GM12878 (cell line): ENCODE results near the gene INSRR.

Experiments
- CTCF ChIP-seq, 3 experiments: IDR thresholded peaks in 2 of 3; conservative IDR thresholded peaks in 1 of 3; 2 replicates each; pipeline ENCODE4 v1.5.1; 2011; ENCODE audit warnings: low read depth in 3 of 3, low read length in 3 of 3, mild to moderate bottlenecking in 3 of 3, control low read depth in 2 of 3, moderate library complexity in 2 of 3, inconsistent platforms in 1 of 3, mixed read lengths in 1 of 3; ENCODE audit not compliant: control insufficient read depth in 2 of 3, insufficient read depth in 1 of 3; ENCODE audit errors: extremely low read depth in 1 of 3
- EP300 ChIP-seq, 2 experiments: fragments of 150-350 bp in 1 of 2; IDR thresholded peaks; 2 replicates each; pipeline ENCODE4 v1.6.1; 2011 to 2012; ENCODE audit warnings: low read depth in 2 of 2, low read length in 2 of 2, borderline replicate concordance in 1 of 2, improper control_type of control experiment in 1 of 2, inconsistent platforms in 1 of 2; ENCODE audit not compliant: control insufficient read depth in 1 of 2
- ETV6 ChIP-seq, 2 experiments: fragments of 450-650 bp in 1 of 2; IDR thresholded peaks in 1 of 2; conservative IDR thresholded peaks in 1 of 2; 2 replicates each; pipeline ENCODE4 v1.6.1; 2014; ENCODE audit warnings: antibody characterized with exemption in 1 of 2, borderline replicate concordance in 1 of 2, low read depth in 1 of 2, mild to moderate bottlenecking in 1 of 2, moderate library complexity in 1 of 2
- POLR2A ChIP-seq: IDR thresholded peaks from 2 replicates; pipeline ENCODE4 v1.6.1; 2011; ENCODE audit warnings: low read depth, mild to moderate bottlenecking, low read length

- TF ChIP-seq CTCF (IDR thresholded peaks at IDR 0.05 in 2 of 3, conservative IDR thresholded peaks at IDR 0.05 in 1 of 3; ENCODE audit: control insufficient read depth in 2 of 3, extremely low read depth in 1 of 3, insufficient read depth in 1 of 3, low read depth in 3 of 3, low read length in 3 of 3), result no peak
- no peak for TF ChIP-seq EP300 (IDR thresholded peaks at IDR 0.05; ENCODE audit: borderline replicate concordance in 1 of 2, control insufficient read depth in 1 of 2, low read depth in 2 of 2, low read length in 2 of 2)
- TF ChIP-seq ETV6 (conservative IDR thresholded peaks at IDR 0.05 in 1 of 2, IDR thresholded peaks at IDR 0.05 in 1 of 2; ENCODE audit: borderline replicate concordance in 1 of 2, low read depth in 1 of 2), result no peak
- TF ChIP-seq POLR2A, result no peak
Measured at GRCh38 chr1:156858555-156858956, 361 bp downstream of the INSRR start.
